GM19193 (cell line): ENCODE data around the gene DDX52.
A peak's percentile ranks its signal among the peaks of the same experiment; 100 is the strongest.

Experiments
- POLR2A ChIP-seq: IDR thresholded peaks from 4 replicates; pipeline ENCODE4 v1.6.1; 2011; ENCODE audit not compliant: insufficient read depth, insufficient read length; ENCODE audit errors: extremely low read depth

The DDX52 gene

DNA sequence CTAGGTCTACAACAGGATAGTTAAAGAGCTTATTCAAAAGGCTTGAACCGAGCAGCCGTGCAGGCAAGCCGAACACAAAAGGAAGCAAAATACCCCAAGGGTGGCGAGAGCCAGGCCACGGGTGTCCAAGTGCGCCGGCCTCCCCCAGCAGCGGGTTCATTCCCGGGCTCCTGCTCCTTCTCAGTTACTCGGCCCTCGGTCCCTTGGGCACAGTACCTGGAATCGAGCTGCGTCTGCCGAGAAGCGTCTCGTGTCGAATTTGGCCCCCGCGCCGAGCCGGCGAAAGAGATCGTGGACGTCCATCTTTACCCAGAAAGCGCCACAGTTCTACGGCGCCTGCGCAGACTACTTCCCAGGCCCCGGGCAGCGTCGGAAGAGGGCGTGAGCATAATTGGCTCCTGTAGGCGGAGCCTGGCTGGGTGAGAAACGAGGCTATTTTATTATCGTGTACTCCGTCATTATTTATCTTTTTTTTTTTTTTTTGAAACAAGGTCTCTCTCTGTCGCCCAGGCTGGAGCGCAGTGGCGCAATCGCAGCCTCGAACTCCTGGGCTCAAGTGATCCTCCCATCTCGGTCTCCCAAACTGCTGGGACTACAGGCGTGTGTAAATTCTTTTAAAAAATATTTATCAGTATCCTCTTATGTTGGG is at the start of gene DDX52:
DDX52 (minus strand) TSS at position 329 of the 649 bp plus-strand sequence; CDS start at position 303, 26 bp downstream.
- TF ChIP-seq POLR2A, result peak; percentile 83

DNA sequence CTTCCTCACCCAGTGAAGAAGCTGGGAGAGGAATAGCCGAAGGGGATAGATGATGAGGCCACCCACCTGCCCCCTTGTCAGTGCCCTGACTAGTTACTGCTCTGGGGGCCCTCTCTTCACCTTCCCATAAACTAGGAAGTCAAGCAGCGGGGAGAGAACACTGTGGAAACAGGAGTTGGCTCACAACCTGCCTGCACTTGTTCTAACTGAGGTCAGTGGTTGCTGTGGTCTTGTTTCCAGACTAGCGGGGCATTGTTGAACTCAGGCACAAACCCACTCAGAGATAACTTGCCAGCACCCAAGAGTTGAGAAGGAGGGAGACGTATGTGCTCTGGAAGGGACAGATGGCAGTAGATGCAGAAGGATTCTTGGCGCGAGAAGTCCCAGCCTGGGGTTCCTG is 48.6 kb upstream of the DDX52 start:
- no peak for TF ChIP-seq POLR2A

- no peak for TF ChIP-seq POLR2A
Observed at GRCh38 chr17:37689317-37689716, 46.1 kb upstream of the DDX52 start.

- TF ChIP-seq POLR2A, result no peak
Observed at GRCh38 chr17:37683454-37683984, 40.3 kb upstream of the DDX52 start.

DNA sequence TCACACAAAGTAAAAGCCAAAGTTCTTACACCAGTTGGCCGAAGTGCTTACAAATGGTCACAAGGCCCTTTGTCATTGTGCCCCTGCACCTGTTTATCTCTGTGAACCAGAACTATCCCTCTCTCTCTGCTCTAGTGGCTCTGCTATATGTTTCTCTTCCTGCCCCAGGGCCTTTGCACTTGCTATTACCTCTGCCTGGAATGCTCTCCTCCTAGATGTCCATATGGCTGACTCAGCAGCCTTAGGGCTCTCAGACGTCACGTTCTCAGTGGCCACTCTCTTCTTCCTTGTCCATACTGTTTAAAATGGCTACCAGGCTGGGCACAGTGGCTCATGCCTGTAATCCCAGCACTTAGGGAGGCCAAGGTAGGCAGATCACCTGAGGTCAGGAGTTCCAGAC is 38.8 kb upstream of the DDX52 start:
- TF ChIP-seq POLR2A, result no peak

GRCh38 chr17:37678036-37678435 is 34.8 kb upstream of the DDX52 start:
- no peak for TF ChIP-seq POLR2A

DNA sequence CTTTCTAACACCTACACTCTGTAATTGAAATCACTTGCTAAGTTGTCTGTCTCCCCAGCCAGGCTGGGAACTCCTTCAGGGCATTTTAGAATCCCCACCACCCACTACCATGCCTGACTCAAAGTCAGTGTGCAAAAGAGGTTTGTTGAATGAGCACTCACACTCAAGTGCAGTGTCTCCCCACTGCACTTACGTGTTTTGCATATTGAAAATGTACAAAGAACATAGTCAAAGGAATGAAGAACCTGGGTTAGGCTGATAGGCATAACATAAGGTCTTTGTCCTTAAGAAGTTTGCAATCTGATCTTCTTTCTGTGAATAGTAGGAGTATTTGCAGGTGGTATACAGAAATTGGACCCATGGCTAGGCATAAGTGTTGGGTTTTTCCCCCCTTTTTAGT is 33.8 kb upstream of the DDX52 start:
- TF ChIP-seq POLR2A, result no peak

DNA sequence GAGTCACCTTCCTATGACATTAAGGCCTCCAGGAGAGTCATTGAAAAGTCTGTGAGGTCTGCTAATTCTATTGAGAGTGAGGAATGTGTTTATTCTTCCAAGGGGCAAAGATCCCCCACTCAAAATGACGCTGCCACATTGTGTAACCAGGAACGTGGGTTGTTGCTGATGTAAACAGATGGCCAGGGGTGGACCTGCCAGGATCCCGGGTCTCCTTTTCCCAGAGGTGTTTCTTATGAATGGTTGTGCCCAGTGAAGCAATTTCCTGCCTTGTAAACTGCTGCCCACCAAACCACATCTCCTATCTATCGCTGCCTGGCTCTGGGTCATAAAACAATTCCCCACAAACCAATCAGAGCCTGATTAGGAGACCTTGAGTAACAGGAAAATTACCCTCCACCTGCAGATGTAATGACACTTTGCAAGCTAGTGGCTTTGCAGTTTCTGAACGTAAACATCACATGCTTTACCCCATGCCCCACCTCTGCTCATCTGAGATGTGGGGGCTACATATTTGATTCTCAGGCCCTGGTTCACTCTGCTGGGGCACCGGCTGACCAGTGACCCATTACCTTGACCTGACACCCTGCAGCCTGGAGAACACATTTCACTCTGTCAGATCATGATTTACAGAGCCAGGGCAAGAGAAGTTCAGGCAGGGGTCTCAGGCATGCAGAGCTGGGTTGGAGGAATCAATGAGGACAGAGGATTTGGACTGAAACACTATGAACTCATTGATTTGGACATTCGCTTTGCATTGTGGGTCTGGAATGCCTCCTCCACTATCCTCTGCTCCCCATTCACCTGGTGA is 33.1 kb upstream of the DDX52 start:
- TF ChIP-seq POLR2A, result no peak

GRCh38 chr17:37674511-37674910 is 31.3 kb upstream of the DDX52 start:
- no peak for TF ChIP-seq POLR2A

- TF ChIP-seq POLR2A, result no peak
Observed at GRCh38 chr17:37673386-37673785, 30.1 kb upstream of the DDX52 start.

GRCh38 chr17:37672548-37673078 is 29.4 kb upstream of the DDX52 start:
- no peak for TF ChIP-seq POLR2A

DNA sequence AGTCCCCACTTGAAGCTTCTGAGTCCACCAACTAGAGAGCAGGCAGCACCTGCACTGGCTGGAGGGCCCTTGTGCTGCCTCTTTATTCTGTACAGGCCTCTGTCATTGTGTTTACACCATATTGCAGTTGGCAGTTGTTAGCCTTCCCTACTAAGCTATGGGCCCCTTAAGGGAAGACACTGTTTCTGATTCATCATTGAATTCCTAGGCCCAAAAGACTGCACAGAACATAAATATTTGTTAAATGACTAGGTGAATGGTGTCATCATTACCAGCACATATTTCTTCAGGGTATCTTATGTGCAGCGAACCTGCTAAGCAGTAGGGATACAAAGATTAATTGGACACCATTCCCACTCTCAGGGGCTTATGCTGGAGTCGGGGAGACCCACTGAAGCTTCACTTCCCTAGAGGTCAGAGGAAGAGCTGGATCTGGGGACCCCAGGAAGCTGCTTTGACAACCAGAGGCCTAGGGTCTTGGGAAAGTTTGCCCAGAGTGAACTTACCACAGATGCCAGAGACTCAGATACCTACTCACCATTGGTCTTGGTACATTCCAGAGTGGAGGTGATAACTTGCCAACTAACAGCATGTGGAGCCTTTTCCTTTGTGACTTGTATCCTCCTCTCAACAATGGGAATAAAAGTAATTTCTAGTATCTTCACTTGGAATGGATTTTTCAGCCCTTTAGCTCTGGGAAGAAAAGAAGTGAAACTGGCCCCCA is 28.7 kb upstream of the DDX52 start:
- no peak for TF ChIP-seq POLR2A

- TF ChIP-seq POLR2A, result no peak
Observed at GRCh38 chr17:37671028-37671823, 28.0 kb upstream of the DDX52 start.

- no peak for TF ChIP-seq POLR2A
Observed at GRCh38 chr17:37667039-37667438, 23.8 kb upstream of the DDX52 start.
